GM18951 (cell line): Measurements from ENCODE around the gene TRIP12.

Experiments
- POLR2A ChIP-seq: IDR thresholded peaks from 4 replicates; pipeline ENCODE4 v1.6.1; 2011; ENCODE audit warnings: mild to moderate bottlenecking; ENCODE audit not compliant: insufficient read length, insufficient read depth; ENCODE audit errors: extremely low read depth
- in situ Hi-C: fragments of 300-500 bp; cut with MboI; formaldehyde crosslinking; loops from one replicate; pipeline ENCODE4 v1.12.0; 2022; ENCODE audit warnings: low sequenced_read_pairs, mixed read lengths, inconsistent platforms; ENCODE audit not compliant: unreplicated experiment

TRIP12 gene

DNA sequence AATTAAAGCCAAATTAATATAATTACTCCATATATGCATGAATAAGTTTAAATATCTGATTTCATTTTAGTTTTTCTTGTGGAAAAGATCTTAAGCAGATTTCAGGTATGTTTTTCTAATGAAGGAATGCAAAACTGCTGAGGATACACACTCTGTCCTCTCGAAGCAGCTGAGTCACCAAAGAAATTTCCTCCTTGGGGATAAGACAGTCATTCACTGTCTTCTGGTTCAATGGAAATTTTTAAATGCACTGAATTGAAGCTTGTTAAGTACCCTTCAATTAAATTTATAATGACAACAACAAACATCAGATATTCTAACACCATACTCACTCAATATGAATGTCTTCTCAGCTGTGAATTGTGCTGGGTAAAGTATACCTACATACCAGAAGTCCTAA, 106.0 kb downstream of the TRIP12 start:
- in situ Hi-C loops = no loop called here
- no peak for TF ChIP-seq POLR2A

GRCh38 chr2:229815342-229815741, 106.5 kb downstream of the TRIP12 start:
- in situ Hi-C loops = no loop called here
- TF ChIP-seq POLR2A = no peak

DNA sequence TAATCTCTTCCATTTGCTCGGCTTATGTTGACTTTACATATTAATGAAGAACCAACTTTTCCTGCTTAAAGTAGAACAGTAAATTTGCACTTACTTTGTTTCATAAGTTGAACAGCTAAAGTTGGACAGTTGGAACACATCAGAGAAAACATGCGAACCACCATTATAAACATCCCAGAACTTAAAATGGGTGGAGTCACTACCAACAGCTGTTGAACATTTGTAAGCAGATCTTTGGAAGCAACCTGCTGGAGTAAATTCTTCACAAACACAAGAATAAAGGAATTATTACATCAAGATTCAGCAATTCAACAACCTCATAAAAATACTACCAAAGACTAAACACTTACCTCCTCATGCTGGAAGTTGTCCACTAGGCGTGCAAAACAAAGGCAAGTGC, 111.0 kb downstream of the TRIP12 start:
- no peak for TF ChIP-seq POLR2A
- in situ Hi-C loops = no loop called here

GRCh38 chr2:229805559-229805958, 116.2 kb downstream of the TRIP12 start:
- TF ChIP-seq POLR2A = no peak
- in situ Hi-C loops = loop anchor here (10.0 kb wide), 1 partner anchor 99 kb away; no protein-coding TSS in a partner anchor

DNA sequence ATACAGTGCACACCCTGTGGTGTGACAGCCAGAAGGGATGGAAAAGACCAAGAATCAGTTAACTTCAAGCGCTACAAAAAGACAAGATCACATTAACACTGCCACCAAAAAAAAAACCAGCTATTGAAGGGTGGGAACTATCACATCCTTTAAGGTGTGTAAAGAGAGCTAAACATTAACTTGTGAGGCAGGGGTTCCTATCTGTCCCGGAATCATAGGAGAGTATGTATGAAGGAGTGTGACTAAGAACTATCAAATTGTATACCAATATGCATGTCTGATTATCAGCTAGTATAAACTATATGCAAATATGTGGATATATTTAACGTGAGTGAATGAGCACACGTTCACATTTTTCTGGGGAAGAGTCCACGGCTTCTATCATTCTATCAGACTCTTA, 119.0 kb downstream of the TRIP12 start:
- in situ Hi-C loops = loop anchor here (10.0 kb wide), 1 partner anchor 102 kb away; no protein-coding TSS in a partner anchor

DNA sequence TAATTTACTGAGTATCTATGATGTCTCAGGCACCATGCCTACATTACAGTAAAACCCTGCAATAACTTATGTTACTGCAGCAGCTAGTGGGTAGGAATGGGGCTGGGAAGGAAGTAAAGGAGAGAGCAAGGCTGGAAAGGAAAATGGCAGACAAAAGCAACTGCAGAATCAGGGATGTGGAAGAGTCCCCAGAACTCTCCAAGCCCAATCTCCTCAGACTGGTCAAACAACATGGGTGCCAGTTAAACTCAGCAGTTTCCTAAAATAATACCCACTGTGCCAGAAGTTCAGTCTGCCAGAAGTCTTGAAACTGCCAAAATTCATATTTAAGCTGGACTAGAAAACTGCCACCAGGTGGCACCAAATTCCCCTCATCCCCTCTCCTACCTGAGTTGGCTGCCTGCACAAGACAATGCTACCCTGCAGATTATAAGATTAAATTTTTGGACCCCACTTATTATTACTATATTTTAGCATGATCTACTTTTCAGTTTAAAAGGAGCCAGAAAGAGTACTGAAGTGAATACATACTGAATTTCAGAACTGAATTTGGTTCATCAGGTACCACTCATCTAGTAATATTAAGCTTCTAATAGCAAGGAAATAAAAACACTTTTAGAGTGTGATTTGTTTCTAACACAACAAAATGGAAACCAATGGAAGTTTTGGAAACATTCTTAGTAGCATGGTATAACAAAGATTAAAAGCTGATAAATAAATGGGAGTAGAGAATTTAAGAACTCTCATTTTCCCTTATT, 120.6 kb downstream of the TRIP12 start:
- in situ Hi-C loops = loop anchor here (10.0 kb wide), 1 partner anchor 104 kb away; no protein-coding TSS in a partner anchor
- no peak for TF ChIP-seq POLR2A

More for the DNA sequence above, 119.0 kb downstream of the TRIP12 start:
- TF ChIP-seq POLR2A = no peak

GRCh38 chr2:229798446-229799155, 123.2 kb downstream of the TRIP12 start:
- in situ Hi-C loops = loop anchor here (25.0 kb wide), 1 partner anchor 814 kb away; no protein-coding TSS in a partner anchor
- no peak for TF ChIP-seq POLR2A

GRCh38 chr2:229795058-229795457, 126.8 kb downstream of the TRIP12 start:
- in situ Hi-C loops = loop anchor here (25.0 kb wide), 1 partner anchor 817 kb away; no protein-coding TSS in a partner anchor
- no peak for TF ChIP-seq POLR2A

DNA sequence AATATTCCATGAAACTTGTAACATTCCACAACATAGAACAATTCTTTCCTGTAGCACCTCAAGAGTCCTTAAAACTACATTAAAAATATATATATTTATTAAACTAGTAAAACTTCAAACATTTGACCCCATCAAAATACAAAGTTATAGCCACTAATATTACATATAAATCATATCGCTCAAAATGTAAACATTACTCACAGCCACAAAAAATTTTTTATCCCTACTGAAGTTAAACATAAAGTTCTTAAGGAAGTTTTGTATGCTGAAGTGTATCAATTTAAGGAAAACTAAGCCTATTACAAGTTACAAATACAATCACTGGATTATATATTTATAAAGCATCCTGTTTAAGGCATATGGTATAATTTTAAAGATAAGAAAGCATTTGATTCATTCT, 127.2 kb downstream of the TRIP12 start:
- no peak for TF ChIP-seq POLR2A
- in situ Hi-C loops = loop anchor here (25.0 kb wide), 1 partner anchor 818 kb away; no protein-coding TSS in a partner anchor

- in situ Hi-C loops = loop anchor here (25.0 kb wide), 1 partner anchor 826 kb away; no protein-coding TSS in a partner anchor
These were observed 135.5 kb downstream of the TRIP12 start for GRCh38 chr2:229786289-229786688.

DNA sequence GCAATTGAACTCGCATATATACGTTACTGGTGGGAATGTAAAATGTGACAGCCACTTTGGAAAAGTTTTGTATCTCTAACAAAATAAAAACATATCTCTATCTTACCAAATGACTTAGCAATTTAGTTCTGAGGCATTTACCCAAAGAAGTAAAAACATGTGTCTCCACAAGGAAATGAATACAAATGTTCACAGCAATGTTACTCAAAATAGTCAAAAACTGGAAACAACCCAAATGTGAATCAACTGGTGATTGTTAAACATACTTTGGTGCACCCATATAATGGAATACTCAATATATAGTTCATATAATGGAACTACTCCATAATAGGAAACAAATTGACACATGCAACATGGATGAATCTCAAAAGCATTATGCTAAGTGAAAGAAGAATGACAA, 137.0 kb downstream of the TRIP12 start:
- in situ Hi-C loops = loop anchor here (25.0 kb wide), 1 partner anchor 828 kb away; no protein-coding TSS in a partner anchor
- no peak for TF ChIP-seq POLR2A

- in situ Hi-C loops = loop anchor here (25.0 kb wide), 1 partner anchor 829 kb away; no protein-coding TSS in a partner anchor
- TF ChIP-seq POLR2A = no peak
These were observed 138.6 kb downstream of the TRIP12 start for GRCh38 chr2:229783108-229783721.
